T-helper 1 cell treated with Interleukin-12 subunit alpha and Interleukin-12 subunit beta and Interleukin-4 antibody, amounts not matched to agents 30 μg/mL and 1 μg/mL, for 36 hours (primary cell): ENCODE measurements around the gene MICALL1.
"Not testable (repeated sequence)": the region's sequence is repeated elsewhere in the genome, so short reads cannot be mapped to it uniquely, and the experiment has no call there.

Experiments
- H3K27ac Mint-ChIP-seq: one replicate; pipeline ENCODE4 v1.8.0; 2021; ENCODE audit warnings: mild to moderate bottlenecking, mixed read lengths
- H3K27me3 Mint-ChIP-seq: one replicate; pipeline ENCODE4 v1.8.0; 2021; ENCODE audit warnings: low read depth, mixed read lengths
- H3K36me3 Mint-ChIP-seq: one replicate; pipeline ENCODE4 v1.8.0; 2021; ENCODE audit warnings: low read depth, mixed read lengths
- H3K4me1 Mint-ChIP-seq: one replicate; pipeline ENCODE4 v1.8.0; 2021; ENCODE audit warnings: low read depth, mixed read lengths
- H3K4me3 Mint-ChIP-seq: one replicate; pipeline ENCODE4 v1.8.0; 2021; ENCODE audit warnings: mild to moderate bottlenecking, moderate library complexity, mixed read lengths
- H3K9me3 Mint-ChIP-seq: one replicate; pipeline ENCODE4 v1.8.0; 2021; ENCODE audit warnings: mixed read lengths

MICALL1 gene

DNA sequence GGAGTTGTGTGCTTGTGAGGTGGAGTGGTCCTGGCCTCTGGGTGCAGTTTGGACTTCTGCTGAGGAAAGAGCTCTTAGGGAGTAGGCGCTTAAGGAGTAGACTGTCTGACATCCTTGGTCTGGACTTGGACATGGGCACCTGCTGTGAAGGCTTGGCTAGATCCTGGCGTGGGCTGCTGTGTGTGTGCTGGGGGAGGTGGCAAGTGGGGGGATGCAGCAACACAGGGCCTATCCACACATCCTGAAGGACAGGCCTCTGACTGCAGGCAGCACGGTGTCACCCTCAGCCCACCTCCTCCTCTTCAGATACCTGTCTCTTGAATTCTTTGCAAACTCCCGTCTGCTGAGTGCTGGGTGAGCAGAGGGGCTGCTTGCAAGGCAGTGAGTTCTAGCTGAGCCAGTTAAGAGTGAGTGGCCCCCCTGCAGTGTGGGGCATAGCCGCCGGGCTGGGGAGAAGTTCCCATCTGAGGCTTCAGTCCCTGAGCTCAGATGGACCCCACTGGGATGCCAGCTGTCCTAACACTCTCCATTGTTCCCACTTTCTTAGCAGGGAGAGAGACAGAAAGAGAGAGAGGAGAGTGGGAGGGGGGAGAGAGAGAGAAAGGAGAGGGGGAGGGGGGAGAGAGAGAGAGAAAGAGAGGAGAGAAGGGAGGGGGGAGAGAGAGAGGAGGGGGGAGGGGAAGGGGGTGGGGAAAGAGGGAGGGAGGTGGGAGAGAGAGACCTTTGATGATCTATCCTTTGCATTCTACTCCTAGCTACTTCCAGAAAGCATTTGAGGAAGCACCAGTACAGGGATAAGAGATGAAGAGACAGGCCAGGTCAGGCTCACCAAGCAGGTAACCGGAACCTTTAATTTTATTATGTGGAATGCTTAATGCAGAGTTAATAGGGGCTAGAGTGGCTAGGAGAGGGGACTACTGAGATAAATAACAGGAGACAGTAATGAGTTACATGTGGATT lies 65.7 kb downstream of the MICALL1 start:
- Mint-ChIP-seq H3K4me3 (no peak overlapping the region), H3K36me3 (peaks cover 17% of the 10 kb centered on the region), H3K27ac (no peak overlapping the region), H3K27me3 (no peaks in the 10 kb centered on the region), H3K4me1 (no peaks in the 10 kb centered on the region), H3K9me3 (no peaks in the 10 kb centered on the region)

DNA sequence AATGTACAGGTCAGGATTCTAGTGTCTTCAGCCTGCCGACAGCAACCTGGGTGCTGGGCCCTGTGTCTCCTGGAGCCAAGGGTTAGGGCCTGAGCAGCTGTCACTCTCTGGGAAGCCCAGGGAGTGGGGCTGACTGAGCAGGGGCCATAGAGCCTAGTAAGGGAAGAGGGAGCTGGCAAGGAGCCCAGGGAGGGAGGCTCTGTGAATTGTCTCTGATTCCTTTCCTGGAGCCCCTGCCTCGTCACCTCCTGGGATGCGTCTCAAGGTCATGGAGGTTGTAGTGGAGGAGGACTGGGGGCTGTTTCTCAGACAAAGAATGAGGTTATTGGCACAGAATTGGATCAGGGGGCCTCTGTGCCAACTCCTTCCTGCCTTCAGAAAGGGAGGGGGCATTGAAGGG lies 66.4 kb downstream of the MICALL1 start:
- no peaks in the 10 kb centered on the region for H3K27me3 Mint-ChIP-seq
- no peaks in the 10 kb centered on the region for H3K4me1 Mint-ChIP-seq
- H3K27ac Mint-ChIP-seq: no peak overlapping the region
- H3K36me3 Mint-ChIP-seq: peaks cover 13% of the 10 kb centered on the region
- no peaks in the 10 kb centered on the region for H3K9me3 Mint-ChIP-seq
- no peak overlapping the region for H3K4me3 Mint-ChIP-seq

DNA sequence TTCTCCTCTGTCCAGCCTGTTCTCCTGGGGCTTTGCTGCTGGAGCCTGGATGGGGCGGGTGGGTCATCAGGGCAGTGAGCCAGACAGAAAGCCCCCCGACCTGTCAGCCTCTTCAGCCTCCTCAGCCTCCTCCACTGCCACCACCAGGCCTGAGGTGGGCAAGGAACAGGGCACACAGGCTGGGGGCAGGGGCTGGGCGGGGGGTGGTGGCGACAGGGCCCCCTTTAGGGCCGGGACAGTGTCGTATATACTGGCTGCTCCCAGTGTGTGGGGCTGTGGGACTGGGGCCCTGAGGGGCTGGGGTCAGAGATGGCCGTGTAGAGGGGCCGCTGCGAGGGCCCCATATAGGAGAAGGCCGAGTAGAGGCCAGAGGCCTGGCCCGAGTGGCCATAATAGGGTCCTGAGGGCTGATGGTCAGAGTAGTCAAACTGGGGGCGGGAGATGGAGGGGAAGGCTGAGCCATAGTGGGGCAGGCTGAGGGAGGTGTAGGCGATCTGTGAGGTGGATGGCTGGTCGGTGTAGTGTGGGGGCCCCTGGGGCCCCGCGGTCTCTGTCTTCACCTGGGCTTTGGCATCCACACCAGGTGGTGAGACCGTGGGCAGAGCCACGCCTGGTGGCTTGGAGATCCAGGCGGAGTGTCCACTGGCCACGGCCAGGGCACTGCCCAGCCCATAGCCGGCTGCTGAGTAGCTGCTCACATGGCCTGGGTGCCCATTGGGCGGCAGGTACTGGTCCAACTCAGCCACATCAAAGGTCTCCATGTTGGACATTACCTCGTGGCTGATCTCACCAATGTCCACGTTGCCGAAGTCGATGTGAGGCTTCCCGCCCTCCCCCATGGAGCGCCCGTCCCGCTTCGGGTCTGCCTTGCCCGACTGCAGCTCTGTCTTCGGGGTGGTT lies 67.4 kb downstream of the MICALL1 start:
- Mint-ChIP-seq H3K27me3 (no peaks in the 10 kb centered on the region), H3K9me3 (no peaks in the 10 kb centered on the region), H3K4me3 (no peak overlapping the region), H3K36me3 (peaks cover 5% of the 10 kb centered on the region), H3K27ac (no peak overlapping the region), H3K4me1 (no peaks in the 10 kb centered on the region)

DNA sequence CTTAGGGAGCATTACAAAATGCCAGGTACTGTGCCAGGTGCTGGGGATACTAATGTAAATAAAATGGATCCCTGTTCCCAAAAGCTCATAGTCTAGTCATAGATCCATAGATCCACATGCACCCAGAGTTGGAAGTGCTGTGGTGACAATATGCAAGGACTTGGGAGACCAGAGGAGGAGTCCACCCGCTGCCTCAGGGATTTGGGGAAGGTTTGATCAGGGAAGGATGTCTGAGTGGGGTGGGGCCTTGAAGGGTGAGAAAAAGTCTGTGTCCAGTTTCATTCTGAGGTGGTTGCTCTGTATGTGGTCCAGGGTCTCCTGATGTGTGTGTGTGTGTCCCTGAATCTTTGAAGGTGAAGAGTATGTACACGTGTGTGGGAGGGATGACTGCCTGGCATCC lies 69.1 kb downstream of the MICALL1 start:
- Mint-ChIP-seq H3K36me3 (no peaks in the 10 kb centered on the region), H3K27me3 (no peaks in the 10 kb centered on the region), H3K9me3 (no peaks in the 10 kb centered on the region), H3K27ac (no peak overlapping the region), H3K4me3 (no peak overlapping the region), H3K4me1 (no peaks in the 10 kb centered on the region)

DNA sequence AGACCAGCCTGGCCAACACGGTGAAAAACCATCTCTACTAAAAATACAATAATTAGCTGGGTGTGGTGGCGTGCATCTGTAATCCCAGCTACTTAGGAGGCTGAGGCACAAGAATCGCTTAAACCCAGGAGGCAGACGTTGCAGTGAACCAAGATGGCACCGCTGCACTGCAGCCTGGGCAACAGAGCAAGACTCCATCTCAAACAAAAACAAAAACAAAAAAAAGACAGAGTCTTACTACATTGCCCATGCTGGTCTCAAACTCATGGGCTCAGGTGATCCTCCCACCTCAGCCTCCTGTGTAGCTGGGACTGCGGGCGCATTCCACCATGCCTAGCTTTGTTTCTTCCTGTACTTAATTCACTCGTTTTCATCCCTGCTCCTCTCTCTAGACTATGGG lies 69.9 kb downstream of the MICALL1 start:
- H3K27ac Mint-ChIP-seq, H3K27me3 Mint-ChIP-seq, H3K9me3 Mint-ChIP-seq, H3K4me3 Mint-ChIP-seq, H3K36me3 Mint-ChIP-seq, H3K4me1 Mint-ChIP-seq: not testable (repeated sequence)

DNA sequence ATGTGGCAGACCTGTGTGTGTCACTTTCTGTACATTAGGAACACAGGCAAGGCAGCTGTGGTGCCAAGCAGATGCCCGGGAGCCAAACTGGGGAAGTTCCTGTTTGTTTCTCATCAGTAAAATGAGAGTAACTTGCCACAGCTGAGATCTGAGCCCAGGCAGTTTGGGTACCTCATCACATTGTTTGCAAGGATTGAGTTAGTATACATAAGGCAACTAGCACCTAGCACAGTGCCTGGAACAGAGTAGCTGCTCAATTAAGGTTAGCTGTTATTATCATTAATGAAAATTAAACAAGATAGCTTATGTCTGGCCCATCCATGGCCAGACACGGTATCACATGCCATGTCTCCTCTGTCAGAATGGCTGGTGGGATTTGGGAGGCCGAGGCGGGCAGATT lies 70.5 kb downstream of the MICALL1 start:
- H3K36me3 Mint-ChIP-seq: no peaks in the 10 kb centered on the region
- H3K27me3 Mint-ChIP-seq: no peaks in the 10 kb centered on the region
- H3K9me3 Mint-ChIP-seq: no peaks in the 10 kb centered on the region
- no peak overlapping the region for H3K4me3 Mint-ChIP-seq
- H3K4me1 Mint-ChIP-seq: no peaks in the 10 kb centered on the region
- no peak overlapping the region for H3K27ac Mint-ChIP-seq

DNA sequence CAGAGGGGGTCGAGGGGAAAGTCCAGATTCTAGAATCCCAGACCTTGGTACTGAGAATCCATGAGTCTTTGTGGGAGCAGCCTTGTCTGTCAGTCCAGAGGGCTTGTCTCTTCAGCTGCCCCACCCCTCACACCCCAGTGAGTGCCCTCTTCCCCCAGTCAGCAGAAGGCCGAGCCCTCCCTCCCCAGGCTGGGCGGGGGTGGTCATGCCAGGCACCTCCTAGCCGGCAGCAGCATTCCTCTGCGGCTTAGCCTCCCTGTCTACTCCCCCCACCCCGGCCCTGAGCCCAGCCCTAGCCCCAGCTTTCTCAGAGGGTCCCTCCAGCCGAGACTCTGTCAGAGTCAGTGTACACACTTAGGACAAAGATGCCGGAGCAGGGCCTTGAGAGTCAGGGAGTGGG lies 73.7 kb downstream of the MICALL1 start:
- H3K4me3 Mint-ChIP-seq: no peak overlapping the region
- no peaks in the 10 kb centered on the region for H3K27me3 Mint-ChIP-seq
- no peaks in the 10 kb centered on the region for H3K9me3 Mint-ChIP-seq
- no peaks in the 10 kb centered on the region for H3K36me3 Mint-ChIP-seq
- no peak overlapping the region for H3K27ac Mint-ChIP-seq
- H3K4me1 Mint-ChIP-seq: no peaks in the 10 kb centered on the region

DNA sequence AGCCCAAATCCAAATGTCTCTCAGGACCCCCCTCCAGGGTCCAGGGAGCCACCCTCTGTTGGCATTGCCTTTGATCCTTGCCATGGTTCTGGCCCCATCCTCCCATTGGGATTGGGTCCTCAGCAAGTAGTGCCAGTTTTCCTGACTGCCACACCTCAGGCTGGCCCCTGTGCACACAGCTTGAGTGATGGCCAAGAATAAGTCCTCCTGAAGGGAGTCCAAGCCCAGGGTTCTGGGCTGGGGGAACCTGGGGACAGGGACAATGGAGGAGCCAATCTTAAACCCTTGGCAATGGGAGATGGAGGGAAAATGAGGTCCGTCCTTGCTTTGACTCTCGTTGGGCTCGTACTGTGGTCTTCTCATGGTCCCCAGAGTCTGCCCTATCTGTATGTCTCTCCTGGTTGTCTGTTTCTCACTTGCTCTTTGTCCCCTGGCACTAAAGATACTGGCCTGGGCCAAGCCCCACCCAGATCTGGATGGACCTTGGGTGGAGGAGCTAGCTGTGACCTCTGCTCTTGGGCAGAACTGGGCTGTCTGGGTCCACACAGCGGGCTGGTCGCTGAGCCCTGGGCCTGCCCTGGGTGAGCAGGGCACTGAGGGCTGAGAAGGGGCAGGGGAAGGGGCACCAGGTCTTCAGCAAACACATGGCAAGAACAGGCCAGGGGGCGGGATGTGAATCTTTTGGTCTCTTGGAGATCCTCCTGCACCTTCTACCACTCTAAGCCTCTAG lies 75.3 kb downstream of the MICALL1 start:
- Mint-ChIP-seq H3K27me3 (no peaks in the 10 kb centered on the region), H3K4me3 (no peak overlapping the region), H3K36me3 (no peaks in the 10 kb centered on the region), H3K27ac (no peak overlapping the region), H3K4me1 (no peaks in the 10 kb centered on the region), H3K9me3 (no peaks in the 10 kb centered on the region)

DNA sequence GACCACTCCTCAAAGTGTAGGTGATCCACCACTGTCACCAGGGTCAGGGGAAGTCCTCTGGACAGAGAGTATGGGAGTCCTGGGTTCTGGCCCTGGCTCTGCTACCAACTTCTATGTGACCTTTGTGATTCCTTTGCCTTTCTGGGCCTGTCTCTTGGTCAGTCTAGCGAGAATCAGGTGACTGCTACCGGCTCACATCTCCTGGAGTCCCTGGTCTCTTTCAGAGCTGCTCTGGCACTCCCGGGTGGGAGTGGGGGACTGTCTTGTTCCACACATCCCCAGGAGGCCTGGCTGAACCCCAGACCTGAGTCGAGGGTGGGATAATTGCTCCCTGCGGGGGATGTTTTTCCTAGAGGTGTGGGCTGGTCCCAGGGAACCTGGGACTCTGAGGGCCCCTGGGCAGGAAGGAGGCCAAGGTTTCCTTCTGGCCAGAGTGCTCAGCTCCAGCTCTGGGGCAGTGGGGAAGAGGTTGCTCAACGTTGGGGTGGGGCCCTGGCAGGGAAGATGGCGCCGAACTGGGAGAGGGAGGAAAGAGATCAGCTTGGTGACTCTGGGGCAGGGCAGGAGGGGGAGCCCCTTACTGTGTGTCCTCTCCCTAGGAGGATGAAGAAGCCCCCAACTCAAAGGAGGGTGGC lies 76.2 kb downstream of the MICALL1 start:
- no peaks in the 10 kb centered on the region for H3K4me1 Mint-ChIP-seq
- no peak overlapping the region for H3K27ac Mint-ChIP-seq
- no peak overlapping the region for H3K4me3 Mint-ChIP-seq
- H3K36me3 Mint-ChIP-seq: no peaks in the 10 kb centered on the region
- H3K27me3 Mint-ChIP-seq: no peaks in the 10 kb centered on the region
- no peaks in the 10 kb centered on the region for H3K9me3 Mint-ChIP-seq

DNA sequence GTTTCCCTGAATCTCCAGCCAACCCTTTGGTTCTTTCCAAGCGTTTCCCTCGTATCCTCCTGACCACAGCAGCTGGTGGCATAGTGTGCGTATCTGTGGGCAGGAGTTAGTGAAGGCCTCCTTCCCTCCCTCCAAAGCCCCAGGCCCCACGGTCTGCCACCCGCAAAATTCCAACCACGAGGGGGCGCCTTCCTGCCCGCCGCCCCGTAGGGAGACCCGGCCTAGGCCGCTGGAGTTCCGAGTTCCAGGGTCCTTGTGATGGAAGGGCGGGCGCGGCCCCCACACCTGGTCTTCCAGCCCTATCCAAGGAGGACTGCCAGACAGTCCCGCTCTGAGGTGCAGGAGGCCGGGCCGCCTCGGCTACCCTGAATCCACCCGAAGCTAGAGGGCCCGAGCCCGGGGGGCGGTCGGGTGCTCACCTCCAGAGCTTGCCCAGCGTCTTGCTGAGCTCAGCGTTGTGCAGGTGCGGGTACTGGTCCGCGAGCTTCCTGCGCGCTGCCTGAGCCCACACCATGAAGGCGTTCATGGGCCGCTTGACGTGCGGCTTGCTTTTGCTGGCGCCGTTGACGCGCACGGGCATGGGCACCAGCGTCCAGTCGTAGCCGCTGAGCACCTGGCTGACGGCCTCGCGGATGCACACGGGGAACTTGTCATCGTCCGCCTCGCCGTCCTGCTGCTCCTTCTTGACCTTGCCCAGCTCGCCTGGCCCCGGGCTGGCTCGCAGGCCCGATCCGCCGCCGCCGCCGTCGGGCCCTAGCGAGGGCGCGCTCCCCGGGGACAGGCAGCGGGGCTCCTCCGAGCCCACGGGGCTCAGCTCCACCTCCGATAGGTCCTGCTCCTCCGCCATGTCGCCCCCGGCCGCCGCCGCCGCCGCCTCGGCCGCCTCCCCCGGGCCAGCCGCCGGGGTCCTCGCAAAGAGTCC lies 77.1 kb downstream of the MICALL1 start:
- H3K4me1 Mint-ChIP-seq: no peaks in the 10 kb centered on the region
- H3K27me3 Mint-ChIP-seq: no peaks in the 10 kb centered on the region
- H3K9me3 Mint-ChIP-seq: no peaks in the 10 kb centered on the region
- no peak overlapping the region for H3K27ac Mint-ChIP-seq
- H3K36me3 Mint-ChIP-seq: no peaks in the 10 kb centered on the region
- H3K4me3 Mint-ChIP-seq: no peak overlapping the region

DNA sequence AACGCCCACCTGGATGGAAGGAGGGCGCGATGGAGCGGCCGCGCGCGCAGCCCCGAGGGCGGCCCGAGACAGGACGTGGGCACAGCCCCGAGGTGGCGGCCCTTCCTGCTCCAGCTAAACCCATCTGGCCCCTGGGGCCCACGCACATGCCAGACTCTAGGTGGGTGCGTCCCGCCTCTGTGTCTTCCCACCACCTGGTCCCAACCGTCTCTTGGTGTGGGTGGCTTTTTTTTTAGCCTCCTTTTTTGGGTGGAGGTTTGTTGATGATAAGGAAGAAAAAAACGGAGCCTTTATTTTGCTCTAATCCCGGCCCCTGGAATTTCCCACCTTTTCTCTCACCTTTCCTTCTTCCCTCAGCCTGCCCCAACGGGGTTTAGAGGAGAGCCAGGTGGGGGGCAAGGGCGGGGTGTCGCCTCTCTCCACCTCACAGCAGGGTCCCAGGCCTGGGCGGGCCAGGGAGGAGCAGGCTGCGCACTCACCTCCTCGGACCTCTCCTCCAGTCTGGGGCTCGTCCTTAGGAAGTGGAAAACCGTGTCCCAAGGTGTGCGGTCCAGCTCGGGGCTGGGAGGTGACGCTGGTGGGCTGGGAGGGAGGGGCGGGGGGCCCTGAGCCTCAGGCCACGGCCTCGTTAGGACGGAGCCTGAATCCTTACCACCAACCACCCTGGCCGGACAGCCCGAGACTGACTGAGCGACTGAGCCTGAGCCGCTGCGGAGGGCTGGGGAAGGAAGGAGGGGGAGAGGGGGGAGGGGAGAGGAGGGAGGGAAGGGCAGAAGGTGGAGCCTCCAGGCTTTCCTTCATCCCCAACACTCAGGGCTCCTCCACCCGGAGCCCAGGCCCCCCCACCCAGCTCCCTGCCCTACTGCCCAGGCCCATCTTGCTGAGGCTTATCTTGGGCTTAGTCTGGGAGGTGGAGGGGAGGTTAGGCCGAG lies 78.0 kb downstream of the MICALL1 start, which contains the start of gene SOX10:
TSS of gene SOX10 (minus strand) at position 696 of the 932 bp plus-strand sequence. CDS start 771 bp downstream, outside the sequence.
- H3K36me3 Mint-ChIP-seq: no peaks in the 10 kb centered on the region
- no peaks in the 10 kb centered on the region for H3K9me3 Mint-ChIP-seq
- H3K27ac Mint-ChIP-seq: no peak within 1 kb of the TSS
- H3K4me1 Mint-ChIP-seq: no peaks in the 10 kb centered on the region
- no peaks in the 10 kb centered on the region for H3K27me3 Mint-ChIP-seq
- H3K4me3 Mint-ChIP-seq: no peak within 1 kb of the TSS

DNA sequence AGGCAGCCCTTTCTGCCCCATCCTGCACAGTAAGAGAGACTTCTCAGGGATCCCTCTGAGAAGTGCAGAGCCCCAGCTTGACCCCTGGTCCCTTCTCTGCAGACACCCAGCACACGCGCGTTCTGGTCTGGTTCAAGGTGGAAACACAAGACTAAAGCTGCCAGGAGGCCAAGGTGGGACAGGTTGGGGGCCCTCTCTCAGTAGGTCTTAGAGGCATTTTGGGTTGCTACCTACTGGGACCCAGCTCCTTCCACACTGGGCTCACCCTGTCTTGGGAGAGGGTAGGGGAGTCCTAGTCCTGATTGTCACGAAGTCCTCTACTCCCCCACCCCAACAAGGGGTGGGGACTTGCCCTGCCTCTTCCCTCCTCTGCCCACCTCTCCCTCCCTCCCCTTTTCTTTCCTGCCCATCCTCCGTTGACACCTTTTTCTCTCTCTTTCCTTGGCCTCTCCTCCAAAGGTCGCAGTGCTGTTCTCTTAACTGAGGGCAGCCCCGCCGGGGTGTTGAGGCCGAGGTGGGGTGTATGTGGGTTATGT lies 79.0 kb downstream of the MICALL1 start:
- no peaks in the 10 kb centered on the region for H3K4me1 Mint-ChIP-seq
- H3K27ac Mint-ChIP-seq: no peak overlapping the region
- no peaks in the 10 kb centered on the region for H3K27me3 Mint-ChIP-seq
- no peaks in the 10 kb centered on the region for H3K9me3 Mint-ChIP-seq
- H3K4me3 Mint-ChIP-seq: no peak overlapping the region
- no peaks in the 10 kb centered on the region for H3K36me3 Mint-ChIP-seq
